Right ventricle myocardium superior (tissue), 1 donor: Measurements from ENCODE around the gene YKT6. TPM values are rescaled to one million over a fixed set of nuclear protein-coding genes. Genes with fewer than 3 reads are reported as not detected.
A peak's percentile ranks its signal among the peaks of the same experiment; 100 is the strongest.
"Not testable (repeated sequence)": the region's sequence is repeated elsewhere in the genome, so short reads cannot be mapped to it uniquely, and the experiment has no call there.

Experiments used
- ATAC-seq: fragments of 200-7000 bp; cut with Tn5 transposase; one replicate; pipeline ENCODE4 v1.9.1; 2020; ENCODE audit warnings: mild to moderate bottlenecking; ENCODE audit not compliant: poor library complexity
- DNase-seq: peaks from one replicate; pipeline ENCODE4 v3.0.0-alpha.2; 2020
- intact Hi-C: fragments of 100-400 bp; cut with DNase I; formaldehyde crosslinking; loops from one replicate; pipeline ENCODE4 v1.11.2; 2022
- total RNA-seq: library from RNA; stranded (reverse); fragmentation: NEBNext Ultra II Directional; extraction: Animal tissue kit (Norgen Biotek cat#: 25700); gene quantifications from one replicate; pipeline ENCODE4 v1.2.1, GENCODE V29; 2021
- donor health status: DM: no; HTN: yes; CAD: no; lungs with severe emphysema.

The YKT6 gene
- total RNA-seq, 1 donor from 2014 or later: 48.9 TPM

DNA sequence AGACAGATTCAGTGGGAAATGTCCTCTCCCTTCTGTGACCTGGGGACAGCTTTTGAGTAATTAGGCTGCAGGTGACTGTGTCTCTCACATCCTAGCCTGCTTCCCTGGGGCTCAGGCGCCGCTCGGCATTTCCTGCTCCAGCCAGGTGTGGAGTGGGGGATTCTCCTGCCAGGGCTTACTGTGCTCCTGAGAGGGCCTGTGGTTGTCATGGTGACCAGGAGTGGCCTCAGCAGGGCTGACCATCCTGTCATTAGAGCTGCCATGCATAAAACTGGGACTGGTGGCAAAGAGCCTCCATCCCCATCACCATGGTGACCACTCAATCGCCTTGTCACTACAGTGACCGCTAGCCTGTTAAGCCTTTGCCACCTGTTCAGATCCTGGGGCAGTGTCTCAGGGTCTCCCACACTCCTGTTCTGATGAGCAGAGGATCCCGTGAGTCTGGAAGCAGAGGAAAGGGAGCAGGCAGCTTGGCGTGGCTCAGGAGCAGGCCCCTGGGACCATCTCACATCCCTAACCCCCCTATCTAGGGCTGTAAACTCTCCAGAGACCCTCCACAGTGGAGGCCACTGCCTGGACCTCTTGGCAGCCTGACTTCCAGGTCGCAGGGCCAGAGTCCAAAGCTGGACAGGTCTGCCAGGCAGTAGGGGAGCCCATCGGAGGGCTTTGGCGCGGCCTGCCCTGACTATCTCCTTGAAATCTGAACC is 11.3 kb upstream of the YKT6 start, which contains the start of gene GCK:
Gene GCK (minus strand): TSS at position 154 of the 707 bp plus-strand sequence. CDS start 486 bp downstream, outside the sequence.
- DNase-seq: no peak
- intact Hi-C loops: loop anchor here (5.0 kb wide), 1 partner anchor 52 kb away; no protein-coding TSS in a partner anchor
- no peak for ATAC-seq

DNA sequence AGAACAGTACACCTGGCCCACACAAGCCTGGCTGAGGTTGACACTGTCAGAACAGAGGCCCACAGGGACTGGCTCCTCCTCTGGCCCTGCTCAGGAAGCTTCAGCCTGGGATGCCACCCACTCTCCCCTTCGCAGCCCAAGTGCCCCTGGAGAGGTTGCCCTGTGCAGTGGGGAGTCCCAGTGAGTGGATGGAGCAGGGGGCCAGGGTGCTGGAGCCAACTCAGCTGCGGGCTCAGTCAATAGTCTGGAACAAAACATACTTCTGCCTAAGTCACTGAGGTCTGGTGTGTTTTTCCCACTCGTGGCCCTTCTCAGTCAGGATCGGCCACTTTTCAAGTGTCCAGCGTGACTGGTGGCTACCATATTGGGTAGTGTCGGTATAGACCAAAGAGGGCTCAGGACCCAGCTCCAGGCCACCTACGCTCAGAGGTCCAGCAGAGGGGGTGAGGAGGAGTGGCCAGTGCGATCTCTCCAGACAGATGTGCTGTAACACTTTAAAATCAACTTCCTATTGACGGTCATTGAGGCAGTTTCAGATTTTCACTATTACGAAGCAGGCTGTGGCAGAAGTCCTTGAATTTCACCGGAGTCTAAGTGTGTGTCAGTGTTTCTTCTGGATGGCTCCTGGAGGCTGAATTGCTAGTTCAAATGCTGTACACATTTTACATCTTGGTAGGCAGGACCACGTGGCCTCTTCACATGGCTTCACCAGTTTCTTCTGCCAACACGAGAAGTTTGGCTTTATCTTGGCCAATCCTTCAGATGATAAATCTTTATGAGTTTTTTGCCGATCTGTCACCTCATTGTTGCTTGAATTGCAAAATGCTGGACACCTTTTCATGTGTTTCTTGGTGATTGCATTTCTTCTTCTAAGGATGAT is 10.5 kb upstream of the YKT6 start:
- ATAC-seq (no peak), DNase-seq (no peak)
- intact Hi-C loops: loop anchor here (5.0 kb wide), 1 partner anchor 53 kb away; no protein-coding TSS in a partner anchor

DNA sequence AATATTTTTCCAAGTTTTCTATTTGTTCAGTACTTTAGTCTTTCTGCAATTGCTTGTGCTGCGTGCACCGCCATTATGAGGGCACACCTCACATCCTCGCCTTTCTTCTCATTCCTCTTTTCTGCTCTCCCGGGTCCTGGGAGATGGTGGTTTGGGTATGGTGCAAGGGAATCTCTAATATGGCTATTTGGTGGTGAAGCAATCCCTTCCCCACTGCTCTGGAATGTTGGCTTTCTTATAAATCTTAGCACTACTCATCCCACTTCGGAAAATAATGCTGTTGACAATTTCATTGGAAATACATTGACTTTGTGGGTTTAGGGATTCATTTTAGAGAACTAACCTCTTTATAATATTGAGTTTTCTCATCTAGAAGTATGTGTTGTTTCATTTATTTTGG is 9.6 kb upstream of the YKT6 start:
- intact Hi-C loops: no loop called here
- ATAC-seq (no peak), DNase-seq (no peak)

DNA sequence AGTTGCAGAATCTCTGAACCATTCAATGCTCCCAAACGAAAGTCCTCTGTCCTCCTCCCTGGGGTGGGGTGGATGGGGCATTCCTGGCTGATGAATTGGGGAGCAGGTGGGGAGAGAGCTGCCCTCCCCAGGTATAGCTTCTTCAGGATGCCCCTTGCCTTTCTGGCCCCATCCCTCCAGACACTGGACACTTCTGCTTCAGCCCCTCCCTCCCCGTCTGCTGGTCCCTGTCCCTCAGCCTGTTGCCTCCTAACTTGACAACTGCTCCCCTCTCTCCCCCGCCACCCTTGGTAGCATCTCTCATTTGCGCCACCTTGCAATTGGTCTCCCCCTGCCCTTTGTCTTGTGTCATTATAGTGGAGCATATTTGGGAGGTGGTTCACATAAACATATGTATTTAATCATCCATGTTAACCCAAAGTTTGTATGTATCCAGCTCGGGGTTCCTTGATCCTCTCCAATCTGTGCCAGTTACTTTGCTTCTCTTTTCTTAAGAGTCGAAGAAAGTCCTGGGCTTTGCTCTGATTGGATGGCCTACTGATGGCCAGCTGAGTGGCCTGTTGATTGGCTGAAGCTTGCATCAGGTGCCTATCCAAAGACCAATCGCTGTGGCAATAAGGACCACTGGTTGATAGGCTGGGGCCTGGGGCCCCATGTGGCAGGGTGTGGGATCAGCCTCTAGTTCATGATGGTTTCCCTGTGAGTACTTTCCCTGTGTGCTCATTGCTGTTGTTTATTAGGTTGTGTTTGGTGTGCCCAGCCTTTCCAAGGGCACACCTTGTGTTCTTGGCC is 7.6 kb upstream of the YKT6 start:
- intact Hi-C loops: no loop called here

DNA sequence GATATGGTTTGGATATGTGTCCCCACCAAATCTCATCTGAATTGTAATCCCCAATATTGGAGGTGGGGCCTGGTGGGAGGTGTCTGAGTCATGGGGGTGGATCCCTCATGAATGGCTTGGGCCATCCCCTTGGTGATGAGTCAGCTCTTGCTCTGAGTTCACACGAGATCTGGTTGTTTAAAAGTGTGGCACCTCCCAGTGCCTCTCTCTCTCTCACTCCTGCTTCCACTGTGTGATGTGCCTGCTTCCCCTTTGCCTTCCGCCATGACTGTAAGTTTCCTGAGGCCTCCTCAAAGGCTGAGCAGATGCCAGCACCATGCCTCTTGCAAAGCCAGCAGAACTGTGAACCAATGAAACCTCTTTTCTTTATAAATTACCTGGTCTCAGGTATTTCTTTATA is 6.7 kb upstream of the YKT6 start:
- intact Hi-C loops: no loop called here
- no peak for DNase-seq
- no peak for ATAC-seq

More for the DNA sequence above, 7.6 kb upstream of the YKT6 start:
- DNase-seq: no peak
- ATAC-seq: no peak

DNA sequence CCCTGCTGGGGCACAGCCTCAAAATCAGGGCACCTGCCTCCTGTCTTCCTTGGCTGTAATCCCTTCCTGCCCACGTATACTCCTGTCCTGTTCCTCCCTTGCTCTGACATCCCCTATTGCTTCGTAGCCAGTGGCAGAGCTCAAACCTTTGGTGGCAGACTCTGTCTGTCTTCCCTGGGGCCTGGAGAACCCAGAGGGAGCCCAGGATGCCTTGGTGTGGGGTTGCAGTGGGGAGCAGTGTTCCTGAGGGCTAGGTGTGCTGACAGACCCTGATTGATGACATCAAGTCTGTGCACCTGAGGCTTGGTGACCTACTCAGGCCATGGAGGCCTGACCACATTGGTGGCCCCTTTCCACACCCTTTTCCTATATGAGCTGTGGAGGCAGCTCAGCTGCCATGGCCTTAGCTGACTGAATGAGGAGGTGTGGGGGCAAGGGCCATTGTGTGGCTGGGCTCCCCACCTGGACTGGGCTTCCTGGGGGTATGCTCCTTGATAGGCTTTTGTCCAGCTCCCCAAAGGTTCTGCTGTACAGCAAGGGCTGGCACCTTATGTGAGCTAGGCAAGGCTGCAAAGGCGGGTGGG is 6.1 kb upstream of the YKT6 start:
- intact Hi-C loops: loop anchor here (5.0 kb wide), 1 partner anchor 67 kb away; no protein-coding TSS in a partner anchor
- ATAC-seq (no peak), DNase-seq (no peak)

DNA sequence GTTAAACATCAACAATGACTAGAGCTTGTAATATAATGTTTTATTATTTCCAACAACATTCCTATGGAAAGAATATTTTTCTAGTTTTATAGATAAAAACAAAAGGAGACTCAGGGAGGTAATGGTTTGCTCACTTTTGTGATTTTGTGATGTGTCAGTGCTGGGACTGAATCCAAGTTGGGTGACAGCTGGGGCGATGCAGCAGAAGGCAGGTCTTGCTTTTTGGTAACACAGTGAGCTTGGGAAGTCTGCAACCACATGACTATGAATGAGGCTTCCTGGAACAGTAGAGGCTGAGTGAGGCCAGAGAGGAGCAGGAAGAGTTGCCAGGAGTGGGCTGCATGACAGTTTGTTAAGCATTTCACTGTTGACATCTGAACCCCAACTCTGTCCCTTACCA is 4.9 kb upstream of the YKT6 start:
- intact Hi-C loops: loop anchor here (5.0 kb wide), 1 partner anchor 69 kb away; no protein-coding TSS in a partner anchor
- ATAC-seq (no peak), DNase-seq (no peak)

DNA sequence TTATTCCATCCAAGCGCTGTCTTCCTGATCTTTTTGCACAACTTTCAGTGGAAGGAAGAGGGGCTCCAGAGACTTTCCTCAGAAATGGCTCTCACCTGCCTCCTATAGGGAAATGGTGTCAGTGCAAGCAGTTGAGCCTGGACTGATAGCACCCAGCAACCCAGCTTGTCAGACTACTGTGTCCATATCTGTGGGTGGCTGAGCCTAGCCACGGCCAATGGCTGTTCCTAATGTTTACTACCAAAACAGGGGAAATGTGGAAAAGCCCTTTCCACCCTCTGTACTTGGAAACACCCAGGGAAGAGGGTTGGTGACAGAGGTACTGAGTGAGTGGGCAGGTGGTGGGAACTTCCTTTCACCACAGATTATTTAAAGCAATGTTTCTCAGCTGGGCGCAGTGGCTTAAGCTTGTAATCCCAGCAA is 4.3 kb upstream of the YKT6 start:
- no peak for DNase-seq
- peak; percentile 50 for ATAC-seq
- intact Hi-C loops: loop anchor here (5.0 kb wide), 1 partner anchor 69 kb away; no protein-coding TSS in a partner anchor

DNA sequence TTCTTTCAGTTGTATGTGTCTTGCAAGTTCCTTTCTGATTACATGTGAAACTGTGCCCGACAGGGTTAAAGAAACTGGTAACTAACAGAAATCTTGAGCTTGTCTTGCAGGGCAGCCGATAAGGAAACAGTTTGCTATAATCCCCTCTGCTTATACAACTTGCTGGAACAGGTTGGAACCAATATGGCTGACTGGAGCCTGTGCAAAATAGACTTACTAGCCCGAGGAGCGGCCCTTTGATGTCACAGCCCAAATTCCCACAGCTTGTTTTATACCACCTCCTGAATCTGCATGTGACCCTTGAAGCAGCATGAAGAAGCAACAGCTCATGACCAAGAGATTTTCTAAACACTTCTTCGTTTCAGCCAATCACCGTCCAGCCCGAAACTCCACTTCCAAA is 3.3 kb upstream of the YKT6 start:
- intact Hi-C loops: loop anchor here (5.0 kb wide), 1 partner anchor 70 kb away; no protein-coding TSS in a partner anchor
- ATAC-seq: no peak
- DNase-seq: no peak

DNA sequence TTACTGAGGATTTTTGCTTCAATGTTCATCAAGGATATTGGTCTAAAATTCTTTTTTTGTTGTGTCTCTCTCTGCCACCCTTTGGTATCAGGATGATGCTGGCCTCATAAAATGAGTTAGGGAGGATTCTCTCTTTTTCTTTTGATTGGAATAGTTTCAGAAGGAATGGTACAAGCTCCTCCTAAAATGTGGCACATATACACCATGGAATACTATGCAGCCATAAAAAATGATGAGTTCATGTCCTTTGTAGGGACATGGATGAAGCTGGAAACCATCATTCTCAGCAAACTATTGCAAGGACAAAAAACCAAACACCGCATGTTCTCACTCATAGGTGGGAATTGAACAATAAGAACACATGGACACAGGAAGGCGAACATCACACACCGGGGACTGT is 615 bp upstream of the YKT6 start:
- ATAC-seq, DNase-seq, intact Hi-C loops: not testable (repeated sequence)

DNA sequence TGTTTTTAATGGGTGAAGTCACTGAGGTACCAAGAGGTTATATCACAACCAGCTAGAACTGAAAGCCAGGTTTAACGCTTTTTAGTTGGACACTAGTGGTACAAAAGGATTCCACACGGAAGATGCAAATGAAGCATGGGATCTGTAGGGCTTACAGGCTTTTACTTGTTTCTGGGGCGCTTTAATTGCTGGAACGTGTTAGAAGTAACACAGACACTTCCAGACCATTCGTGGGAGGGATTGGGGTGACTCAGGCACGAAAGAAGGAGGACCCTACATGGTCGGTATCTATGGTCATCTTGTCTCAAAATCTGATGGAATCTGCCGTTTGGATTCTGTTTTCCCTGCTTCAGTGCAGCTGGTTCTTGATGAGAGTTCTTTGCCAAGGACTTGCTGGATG is 1.0 kb downstream of the YKT6 start:
- ATAC-seq (no peak), DNase-seq (no peak)
- intact Hi-C loops: no loop called here

DNA sequence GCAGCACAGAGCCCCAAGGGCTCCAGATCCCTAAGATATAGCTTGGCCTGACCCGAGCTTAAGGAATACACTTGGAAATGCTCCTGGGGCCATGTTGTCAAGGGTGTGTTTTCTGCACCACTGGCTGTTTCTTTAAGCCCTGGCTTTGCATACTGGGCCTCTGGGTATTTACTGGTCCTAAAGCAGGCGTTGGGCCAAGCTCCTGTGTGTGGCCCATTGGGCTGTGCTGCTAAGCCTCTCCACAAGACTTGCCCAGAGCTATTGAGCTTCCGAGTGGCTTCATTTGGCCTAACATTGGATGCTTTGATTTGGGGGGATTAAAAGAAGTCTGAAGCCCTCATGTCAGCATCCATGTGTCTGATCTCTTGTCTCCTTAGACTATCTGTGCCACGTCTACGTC is 5.2 kb downstream of the YKT6 start:
- DNase-seq (no peak), ATAC-seq (no peak)
- intact Hi-C loops: no loop called here

DNA sequence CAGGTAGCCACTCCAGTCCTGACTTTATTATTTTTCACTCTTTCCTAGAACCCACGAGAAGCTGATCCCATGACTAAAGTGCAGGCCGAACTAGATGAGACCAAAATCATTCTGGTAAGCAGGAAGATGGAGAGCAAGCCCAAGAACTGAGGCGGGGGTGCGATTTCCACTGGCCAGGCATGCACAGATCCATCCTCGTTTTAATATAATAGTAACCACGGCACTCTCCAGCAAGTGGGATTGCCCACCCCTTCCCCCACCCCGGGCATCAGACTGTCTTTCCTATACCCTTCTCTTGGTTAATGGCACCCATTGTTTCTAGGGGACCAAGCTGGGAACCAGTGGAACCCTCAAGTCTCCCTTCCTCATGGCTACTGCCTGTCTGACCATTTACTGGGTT is 7.3 kb downstream of the YKT6 start:
- ATAC-seq (no peak), DNase-seq (no peak)
- intact Hi-C loops: no loop called here

DNA sequence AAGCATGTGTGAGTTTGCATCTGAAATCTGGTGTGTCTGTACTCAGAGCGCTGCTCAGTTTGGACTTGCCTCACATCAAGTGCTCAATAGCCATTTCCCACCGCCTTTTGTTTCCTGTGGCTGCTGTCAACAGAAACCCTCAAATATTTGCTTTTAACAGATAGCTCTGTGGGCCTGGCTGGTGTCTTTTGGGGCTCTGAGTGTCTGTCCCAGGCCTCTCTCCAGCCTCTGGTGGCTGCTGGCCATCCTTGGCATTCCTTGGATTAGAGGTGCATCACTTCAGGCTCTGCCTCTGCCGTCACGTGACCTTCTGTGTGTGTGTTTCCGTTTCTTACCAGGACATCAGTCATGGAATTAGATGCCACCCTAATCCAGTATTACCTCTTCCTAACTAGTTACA is 9.3 kb downstream of the YKT6 start:
- no peak for DNase-seq
- no peak for ATAC-seq
- intact Hi-C loops: no loop called here

DNA sequence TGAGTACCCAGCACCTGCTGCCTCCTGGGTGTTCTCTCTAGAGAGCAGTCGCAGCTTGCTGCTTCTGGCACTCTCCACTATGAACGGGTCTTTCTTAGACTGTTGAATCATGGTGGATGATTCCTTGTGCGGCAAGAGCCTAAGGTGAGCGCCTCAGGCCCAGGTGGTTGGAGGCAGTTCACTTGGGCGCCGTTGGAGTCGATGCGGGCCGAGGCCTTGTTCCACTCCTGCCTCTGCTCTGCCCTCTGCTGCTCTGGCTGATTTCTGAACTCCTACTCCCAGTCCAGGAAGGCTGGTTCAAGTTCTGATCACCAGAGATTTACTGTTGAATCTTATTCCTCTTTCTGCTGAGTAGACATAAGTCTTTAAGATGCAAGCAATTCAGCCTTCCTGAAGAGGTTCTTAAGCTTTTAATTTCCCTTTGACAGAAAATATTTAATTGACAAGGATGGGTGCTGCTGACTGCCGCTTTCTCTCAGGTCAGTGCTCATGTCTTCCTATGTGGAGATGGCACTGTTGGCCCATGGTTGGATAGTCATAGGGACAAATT is 10.4 kb downstream of the YKT6 start:
- DNase-seq (no peak), ATAC-seq (no peak)
- intact Hi-C loops: no loop called here

DNA sequence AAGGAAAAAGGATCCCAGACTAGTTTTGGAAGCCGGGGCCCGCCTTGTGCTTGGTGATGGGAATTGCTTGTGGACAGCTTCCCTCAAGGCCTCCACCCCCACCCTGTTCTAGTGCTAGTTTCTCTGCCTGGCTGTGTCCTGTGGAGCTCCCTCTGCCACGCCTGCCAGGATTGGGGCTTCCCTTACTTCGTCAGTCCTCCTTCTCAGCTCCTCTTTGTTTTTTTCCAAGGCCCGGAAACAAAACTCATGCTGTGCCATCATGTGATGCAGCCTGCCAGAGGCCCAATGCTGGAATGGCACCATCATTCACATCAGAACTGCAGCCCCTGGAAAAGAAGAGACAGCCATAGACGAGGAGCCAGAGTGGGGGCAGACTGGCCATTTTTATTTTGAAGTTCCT is 11.2 kb downstream of the YKT6 start:
- no peak for ATAC-seq
- no peak for DNase-seq
- intact Hi-C loops: no loop called here

DNA sequence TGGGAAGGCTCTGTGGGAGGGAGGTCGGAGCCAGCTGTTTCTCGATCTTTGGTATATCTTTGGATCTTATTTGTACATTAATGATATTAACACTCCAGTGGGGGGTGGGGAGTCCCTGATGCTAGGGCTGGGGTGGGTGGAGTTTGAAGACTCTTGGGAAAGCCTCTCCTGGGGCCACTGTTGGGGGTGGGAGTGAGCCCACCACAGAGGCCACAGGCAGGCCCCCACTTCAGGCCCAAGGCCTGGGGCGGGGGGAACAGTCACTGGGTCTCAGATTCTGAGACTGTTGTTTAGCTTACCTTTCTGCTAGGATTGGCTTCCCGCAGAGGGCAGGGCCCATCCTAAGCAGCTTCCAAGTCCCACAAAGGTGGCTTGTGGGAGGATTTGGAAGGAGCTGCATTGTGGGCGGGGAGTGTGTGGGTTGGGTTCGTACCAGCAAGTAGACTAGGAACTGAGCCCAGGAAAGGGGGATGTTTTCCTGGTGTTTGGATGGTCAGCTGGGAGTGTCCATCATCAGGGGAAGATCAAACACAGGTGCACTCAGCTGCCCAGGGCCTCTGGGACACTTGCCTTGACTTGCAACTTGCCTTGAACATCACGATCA is 11.9 kb downstream of the YKT6 start:
- intact Hi-C loops: no loop called here
- DNase-seq (peak; percentile 17), ATAC-seq (no peak)
